Colon (tissue), 2 donors: Measurements from ENCODE around the gene OCA2.

Experiments
- FAIRE-seq: peaks from 2 replicates; lab custom pipeline; 2012; peaks lifted over from hg19 to GRCh38; lab: Jason Lieb, UNC
- donor health status: control.
- donor health status: control.

Gene OCA2

GRCh38 chr15:27816790-27817189 is 282.3 kb downstream of the OCA2 start:
- FAIRE-seq, result no peak

GRCh38 chr15:27815035-27815434 is 284.1 kb downstream of the OCA2 start:
- no peak for FAIRE-seq

GRCh38 chr15:27813139-27813538 is 286.0 kb downstream of the OCA2 start:
- FAIRE-seq, result no peak

GRCh38 chr15:27808182-27808581 is 290.9 kb downstream of the OCA2 start:
- no peak for FAIRE-seq

GRCh38 chr15:27807335-27807734 is 291.8 kb downstream of the OCA2 start:
- no peak for FAIRE-seq

GRCh38 chr15:27806396-27806795 is 292.7 kb downstream of the OCA2 start:
- FAIRE-seq, result no peak

- no peak for FAIRE-seq
Observed at GRCh38 chr15:27805261-27806220, 293.6 kb downstream of the OCA2 start.

GRCh38 chr15:27804569-27805260 is 294.4 kb downstream of the OCA2 start:
- no peak for FAIRE-seq

- FAIRE-seq, result no peak
Observed at GRCh38 chr15:27798807-27799206, 300.3 kb downstream of the OCA2 start.

- no peak for FAIRE-seq
Observed at GRCh38 chr15:27797765-27798164, 301.4 kb downstream of the OCA2 start.

GRCh38 chr15:27796405-27797320 is 302.5 kb downstream of the OCA2 start:
- FAIRE-seq, result no peak

GRCh38 chr15:27792756-27793264 is 306.3 kb downstream of the OCA2 start:
- no peak for FAIRE-seq

- no peak for FAIRE-seq
Observed at GRCh38 chr15:27790270-27790669, 308.8 kb downstream of the OCA2 start.

- no peak for FAIRE-seq
Observed at GRCh38 chr15:27787931-27788330, 311.2 kb downstream of the OCA2 start.

GRCh38 chr15:27784107-27784506 is 315.0 kb downstream of the OCA2 start:
- FAIRE-seq, result no peak

GRCh38 chr15:27783678-27784077 is 315.4 kb downstream of the OCA2 start:
- no peak for FAIRE-seq

- FAIRE-seq, result no peak
Observed at GRCh38 chr15:27782125-27782524, 317.0 kb downstream of the OCA2 start.

- FAIRE-seq, result no peak
Observed at GRCh38 chr15:27776501-27776900, 322.6 kb downstream of the OCA2 start.

GRCh38 chr15:27774638-27775037 is 324.5 kb downstream of the OCA2 start:
- FAIRE-seq, result no peak

GRCh38 chr15:27774191-27774590 is 324.9 kb downstream of the OCA2 start:
- no peak for FAIRE-seq

GRCh38 chr15:27771892-27772291 is 327.2 kb downstream of the OCA2 start:
- FAIRE-seq, result no peak
